Measurements from ENCODE around the gene SULF2. TPM values are rescaled to one million over a fixed set of nuclear protein-coding genes. Genes with fewer than 3 reads are reported as not detected.

Gene SULF2
- total and polyA plus RNA-seq, 2 donors (not counting 1 experiment from before 2014, with no cell fraction given): 1.2 to 1.7 TPM

GRCh38 chr20:47631078-47631477, 154.2 kb downstream of the SULF2 start:
- H3K27ac Mint-ChIP-seq: peak overlapping the region; percentile 13
- Histone ChIP-seq H3K9ac (ENCODE audit: low read length) (no peak overlapping the region), H3K27me3 (replicated peaks in 1 of 4; ENCODE audit: control extremely low read depth in 1 of 4, control insufficient read depth in 3 of 4, insufficient read depth in 4 of 4, low read length in 3 of 4) (no peaks in the 10 kb centered on the region), H3K4me1 (ENCODE audit: control insufficient read depth in 2 of 2, insufficient read depth in 2 of 2, low read length in 2 of 2) (no peaks in the 10 kb centered on the region), H3K27ac (ENCODE audit: low read length in 2 of 2) (peak overlapping the region in 1 of 2 donors; percentile 16), H4K20me1 (ENCODE audit: control insufficient read depth, insufficient read depth, low read length, poor library complexity, severe bottlenecking) (peaks cover 23% of the 10 kb centered on the region), H3K36me3 (replicated peaks in 1 of 2; ENCODE audit: control extremely low read depth in 1 of 2, control insufficient read depth in 1 of 2, extremely low read depth in 1 of 2, insufficient read depth in 2 of 2, low read length in 1 of 2) (peaks cover 11 to 93% of the 10 kb centered on the region in 2 experiments), H3K9me3 (ENCODE audit: control extremely low read depth in 1 of 3, control insufficient read depth in 2 of 3, insufficient read depth in 1 of 3, low read length in 2 of 3) (no peaks in the 10 kb centered on the region), H3K79me2 (ENCODE audit: control insufficient read depth, insufficient read depth, low read length) (peaks cover 74% of the 10 kb centered on the region), H2AFZ (ENCODE audit: insufficient read depth, low read depth, low read length, poor library complexity, severe bottlenecking) (no peak overlapping the region), H3K4me3 (ENCODE audit: control extremely low read depth in 1 of 5, extremely low read depth in 1 of 5, insufficient read depth in 1 of 5, low read depth in 2 of 5, low read length in 4 of 5) (no peak overlapping the region), H3K4me2 (replicated peaks; ENCODE audit: low read depth, low read length, poor library complexity, severe bottlenecking) (no peak overlapping the region)
- POLR2A ChIA-PET: no interaction called here
- H3K4me3 Mint-ChIP-seq: no peak overlapping the region
- no peaks in the 10 kb centered on the region for H3K9me3 Mint-ChIP-seq (ENCODE audit: insufficient read depth)
- H3K27me3 Mint-ChIP-seq: no peaks in the 10 kb centered on the region
- ATAC-seq (ENCODE audit: low read depth) (no peak), DNase-seq (no peak)
- TF ChIP-seq EZH2 (IDR thresholded peaks at IDR 0.05; ENCODE audit: borderline replicate concordance, insufficient read depth, low read depth, low read length, poor library complexity, severe bottlenecking): no peak
- TF ChIP-seq, protein P1, sequence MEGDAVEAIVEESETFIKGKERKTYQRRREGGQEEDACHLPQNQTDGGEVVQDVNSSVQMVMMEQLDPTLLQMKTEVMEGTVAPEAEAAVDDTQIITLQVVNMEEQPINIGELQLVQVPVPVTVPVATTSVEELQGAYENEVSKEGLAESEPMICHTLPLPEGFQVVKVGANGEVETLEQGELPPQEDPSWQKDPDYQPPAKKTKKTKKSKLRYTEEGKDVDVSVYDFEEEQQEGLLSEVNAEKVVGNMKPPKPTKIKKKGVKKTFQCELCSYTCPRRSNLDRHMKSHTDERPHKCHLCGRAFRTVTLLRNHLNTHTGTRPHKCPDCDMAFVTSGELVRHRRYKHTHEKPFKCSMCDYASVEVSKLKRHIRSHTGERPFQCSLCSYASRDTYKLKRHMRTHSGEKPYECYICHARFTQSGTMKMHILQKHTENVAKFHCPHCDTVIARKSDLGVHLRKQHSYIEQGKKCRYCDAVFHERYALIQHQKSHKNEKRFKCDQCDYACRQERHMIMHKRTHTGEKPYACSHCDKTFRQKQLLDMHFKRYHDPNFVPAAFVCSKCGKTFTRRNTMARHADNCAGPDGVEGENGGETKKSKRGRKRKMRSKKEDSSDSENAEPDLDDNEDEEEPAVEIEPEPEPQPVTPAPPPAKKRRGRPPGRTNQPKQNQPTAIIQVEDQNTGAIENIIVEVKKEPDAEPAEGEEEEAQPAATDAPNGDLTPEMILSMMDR (IDR thresholded peaks at IDR 0.05): no peak
- H3K4me1 Mint-ChIP-seq: no peaks in the 10 kb centered on the region
- intact Hi-C loops (cut with micrococcal nuclease): no loop called here
- CTCF ChIA-PET: interaction anchor here (0.6 to 1.9 kb wide), 4 partner anchors 10 to 356 kb away, joined by 3 to 5 read pairs (median 3); no protein-coding TSS in a partner anchor

GRCh38 chr20:47629907-47630306, 155.4 kb downstream of the SULF2 start:
- DNase-seq: no peak
- Histone ChIP-seq H3K4me2 (replicated peaks; ENCODE audit: low read depth, low read length, poor library complexity, severe bottlenecking) (no peak overlapping the region), H3K9me3 (ENCODE audit: control extremely low read depth in 1 of 3, control insufficient read depth in 2 of 3, insufficient read depth in 1 of 3, low read length in 2 of 3) (peaks cover 0 to 1% (median 0%) of the 10 kb centered on the region in 3 donors), H3K36me3 (replicated peaks in 1 of 2; ENCODE audit: control extremely low read depth in 1 of 2, control insufficient read depth in 1 of 2, extremely low read depth in 1 of 2, insufficient read depth in 2 of 2, low read length in 1 of 2) (peaks cover 16 to 93% of the 10 kb centered on the region in 2 experiments), H3K27ac (ENCODE audit: low read length in 2 of 2) (no peak overlapping the region), H3K4me3 (ENCODE audit: control extremely low read depth in 1 of 5, extremely low read depth in 1 of 5, insufficient read depth in 1 of 5, low read depth in 2 of 5, low read length in 4 of 5) (no peak overlapping the region), H2AFZ (ENCODE audit: insufficient read depth, low read depth, low read length, poor library complexity, severe bottlenecking) (no peak overlapping the region), H3K27me3 (replicated peaks in 1 of 4; ENCODE audit: control extremely low read depth in 1 of 4, control insufficient read depth in 3 of 4, insufficient read depth in 4 of 4, low read length in 3 of 4) (no peaks in the 10 kb centered on the region), H3K9ac (ENCODE audit: low read length) (no peak overlapping the region), H3K79me2 (ENCODE audit: control insufficient read depth, insufficient read depth, low read length) (peaks cover 75% of the 10 kb centered on the region), H4K20me1 (ENCODE audit: control insufficient read depth, insufficient read depth, low read length, poor library complexity, severe bottlenecking) (peaks cover 23% of the 10 kb centered on the region), H3K4me1 (ENCODE audit: control insufficient read depth in 2 of 2, insufficient read depth in 2 of 2, low read length in 2 of 2) (no peaks in the 10 kb centered on the region)
- ChIA-PET CTCF (interaction anchor here (0.6 to 1.2 kb wide), 4 partner anchors 9 to 355 kb away, joined by 3 read pairs; no protein-coding TSS in a partner anchor), POLR2A (interaction anchor here (0.6 kb wide), 1 partner anchor 128 kb away, joined by 5 read pairs; no protein-coding TSS in a partner anchor)
- Mint-ChIP-seq H3K27me3 (no peaks in the 10 kb centered on the region), H3K4me1 (no peaks in the 10 kb centered on the region), H3K4me3 (no peak overlapping the region), H3K27ac (no peak overlapping the region), H3K9me3 (ENCODE audit: insufficient read depth) (no peaks in the 10 kb centered on the region)
- ATAC-seq (ENCODE audit: low read depth): no peak
- TF ChIP-seq EZH2 (IDR thresholded peaks at IDR 0.05; ENCODE audit: borderline replicate concordance, insufficient read depth, low read depth, low read length, poor library complexity, severe bottlenecking): no peak
- TF ChIP-seq, protein P1 (IDR thresholded peaks at IDR 0.05): no peak
- intact Hi-C loops (cut with micrococcal nuclease): no loop called here
- no CpG with 5 or more reads among the region's 2 CpGs for WGBS (ENCODE audit: insufficient coverage)
